ENCODE data around the gene DBF4B. TPM values are rescaled to one million over a fixed set of nuclear protein-coding genes. Genes with fewer than 3 reads are reported as not detected.

Gene DBF4B
- total and polyA plus RNA-seq, 2 of the 13 experiments (the other 11 are each of a cell fraction or from before 2014, with no cell fraction given), result 11.7 to 13.2 TPM

GRCh38 chr17:44774271-44775135 lies 66.0 kb downstream of the DBF4B start (continued):
- TF ChIP-seq HNF1A (IDR thresholded peaks at IDR 0.05; ENCODE audit: low read depth) (no peak), HNF1A (CRISPR knock-in tag; IDR thresholded peaks at IDR 0.05; ENCODE audit: borderline replicate concordance) (no peak), ZNF292 (CRISPR knock-in tag; IDR thresholded peaks at IDR 0.05; ENCODE audit: borderline replicate concordance, low read depth) (no peak), ZNF441 (CRISPR knock-in tag; IDR thresholded peaks at IDR 0.05; ENCODE audit: borderline replicate concordance) (no peak), ZNF772 (CRISPR knock-in tag; IDR thresholded peaks at IDR 0.05) (0 out of 2 replicates have a peak, but pooled peaks have one; percentile 24), PRPF4 (IDR thresholded peaks at IDR 0.05; ENCODE audit: low read depth, low read length, poor library complexity, severe bottlenecking) (no peak), HDAC1 (CRISPR knock-in tag; IDR thresholded peaks at IDR 0.05) (no peak; the same call in 1 of the 2 replicates), ZMAT3 (CRISPR knock-in tag; conservative IDR thresholded peaks at IDR 0.05) (no peak), ADNP (CRISPR knock-in tag; IDR thresholded peaks at IDR 0.05) (no peak), ZNF121 (CRISPR knock-in tag; IDR thresholded peaks at IDR 0.05) (no peak), MLX (CRISPR knock-in tag; IDR thresholded peaks at IDR 0.05) (no peak), RFXAP (CRISPR knock-in tag; IDR thresholded peaks at IDR 0.05; ENCODE audit: borderline replicate concordance) (no peak)

All from HepG2 (cell line).